Suprapubic skin (tissue), 3 donors: ENCODE data around the gene DCDC2.

Experiments used
- CTCF ChIP-seq, 2 donors: fragments of 200-600 bp in 1 of 2; fragments of 450-650 bp in 1 of 2; sonication (generic) in 1 of 2; IDR thresholded peaks; one replicate each; pipeline ENCODE4 v1.5.1; 2016 to 2019; ENCODE audit warnings: antibody characterized with exemption in 2 of 2, mild to moderate bottlenecking in 1 of 2, moderate library complexity in 1 of 2
- POLR2A ChIP-seq, 2 donors: fragments of 450-650 bp; IDR thresholded peaks; one replicate each; pipeline ENCODE4 v1.6.1; 2017; ENCODE audit warnings: antibody characterized with exemption in 2 of 2, mild to moderate bottlenecking in 2 of 2, moderate library complexity in 2 of 2

- TF ChIP-seq CTCF (IDR thresholded peaks at IDR 0.05) (no peak), POLR2A (IDR thresholded peaks at IDR 0.05) (no peak)
Observed at GRCh38 chr6:24146871-24147270, 211.0 kb downstream of the DCDC2 start.
